Fibroblast of pulmonary artery (primary cell): Measurements from ENCODE around the gene RELL2.
"Not testable (repeated sequence)": the region's sequence is repeated elsewhere in the genome, so short reads cannot be mapped to it uniquely, and the experiment has no call there.

ENCODE experiments used
- DNase-seq: peaks from one replicate; pipeline ENCODE4 v3.0.0-alpha.2; 2010; ENCODE audit warnings: low read depth
- H3K4me3 ChIP-seq: replicated peaks from 2 replicates; pipeline ENCODE4 v1.5.1; 2011; ENCODE audit warnings: low read depth, mild to moderate bottlenecking, control low read depth, low read length, moderate library complexity
- TF ChIP-seq, protein P1 (sequence below): IDR thresholded peaks from 2 replicates; pipeline ENCODE4 v1.5.1; 2011; ENCODE audit warnings: mild to moderate bottlenecking, control low read depth, low read length, inconsistent platforms; ENCODE audit errors: missing control alignments

Gene RELL2

DNA sequence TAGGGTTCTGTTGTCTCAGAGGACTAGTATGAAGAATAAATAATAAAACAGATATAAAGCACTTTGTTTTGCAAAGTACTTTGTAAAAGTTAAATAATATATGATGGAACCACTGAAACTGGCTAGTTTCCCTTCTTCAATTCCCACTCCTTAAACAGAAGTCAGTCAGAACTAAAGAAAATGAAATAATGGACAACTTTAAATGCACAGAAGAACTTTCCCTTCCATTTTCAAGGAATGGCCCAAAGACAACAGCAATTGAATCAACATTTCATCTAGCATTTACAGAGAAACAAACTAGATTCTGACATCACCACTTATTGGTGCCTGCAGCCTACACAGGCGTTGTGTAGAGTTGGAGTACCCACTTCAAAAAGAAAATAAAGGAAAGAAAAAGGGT is 34.2 kb upstream of the RELL2 start:
- no peak for DNase-seq
- TF ChIP-seq, protein P1, sequence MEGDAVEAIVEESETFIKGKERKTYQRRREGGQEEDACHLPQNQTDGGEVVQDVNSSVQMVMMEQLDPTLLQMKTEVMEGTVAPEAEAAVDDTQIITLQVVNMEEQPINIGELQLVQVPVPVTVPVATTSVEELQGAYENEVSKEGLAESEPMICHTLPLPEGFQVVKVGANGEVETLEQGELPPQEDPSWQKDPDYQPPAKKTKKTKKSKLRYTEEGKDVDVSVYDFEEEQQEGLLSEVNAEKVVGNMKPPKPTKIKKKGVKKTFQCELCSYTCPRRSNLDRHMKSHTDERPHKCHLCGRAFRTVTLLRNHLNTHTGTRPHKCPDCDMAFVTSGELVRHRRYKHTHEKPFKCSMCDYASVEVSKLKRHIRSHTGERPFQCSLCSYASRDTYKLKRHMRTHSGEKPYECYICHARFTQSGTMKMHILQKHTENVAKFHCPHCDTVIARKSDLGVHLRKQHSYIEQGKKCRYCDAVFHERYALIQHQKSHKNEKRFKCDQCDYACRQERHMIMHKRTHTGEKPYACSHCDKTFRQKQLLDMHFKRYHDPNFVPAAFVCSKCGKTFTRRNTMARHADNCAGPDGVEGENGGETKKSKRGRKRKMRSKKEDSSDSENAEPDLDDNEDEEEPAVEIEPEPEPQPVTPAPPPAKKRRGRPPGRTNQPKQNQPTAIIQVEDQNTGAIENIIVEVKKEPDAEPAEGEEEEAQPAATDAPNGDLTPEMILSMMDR: no peak
- H3K4me3 ChIP-seq: no peak overlapping the region

DNA sequence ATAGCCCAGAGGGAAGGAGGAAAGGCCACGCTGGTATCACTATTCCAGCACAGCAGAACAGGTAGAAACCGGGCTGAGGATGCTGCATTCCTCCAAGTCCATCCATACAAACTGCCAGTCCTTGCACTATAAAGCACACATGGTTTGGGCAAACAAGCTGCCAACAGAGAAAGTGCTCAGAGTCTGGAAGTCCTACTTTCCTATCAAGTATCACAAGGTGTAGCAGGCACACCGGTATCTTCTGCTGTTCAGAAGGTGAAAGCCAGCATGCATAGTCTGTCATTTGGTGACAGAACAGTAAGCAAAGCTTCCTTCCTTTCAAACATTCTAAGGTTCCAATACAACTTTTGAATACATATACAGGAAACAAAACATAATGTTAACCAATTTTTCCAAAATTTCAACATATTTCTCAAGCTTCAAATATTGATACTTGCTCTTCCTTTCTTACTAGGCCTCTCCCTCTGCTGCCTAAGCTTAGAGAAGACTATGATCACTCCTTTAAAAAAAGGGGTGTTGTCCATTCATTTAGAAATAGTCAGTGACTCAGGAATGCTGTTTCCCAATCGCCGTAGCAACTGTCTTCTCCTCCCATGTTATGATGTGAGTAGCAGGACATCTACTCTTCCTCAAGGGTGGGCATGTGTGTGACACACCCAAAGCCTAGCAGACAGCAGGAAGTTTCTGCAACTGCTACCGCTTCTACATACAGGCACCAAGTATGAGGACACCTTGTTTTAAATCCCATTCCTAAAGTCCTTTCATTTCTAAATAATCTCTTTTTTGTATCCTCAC is 32.7 kb upstream of the RELL2 start:
- DNase-seq: peak; percentile 96
- TF ChIP-seq, protein P1: no peak
- no peak overlapping the region for H3K4me3 ChIP-seq

DNA sequence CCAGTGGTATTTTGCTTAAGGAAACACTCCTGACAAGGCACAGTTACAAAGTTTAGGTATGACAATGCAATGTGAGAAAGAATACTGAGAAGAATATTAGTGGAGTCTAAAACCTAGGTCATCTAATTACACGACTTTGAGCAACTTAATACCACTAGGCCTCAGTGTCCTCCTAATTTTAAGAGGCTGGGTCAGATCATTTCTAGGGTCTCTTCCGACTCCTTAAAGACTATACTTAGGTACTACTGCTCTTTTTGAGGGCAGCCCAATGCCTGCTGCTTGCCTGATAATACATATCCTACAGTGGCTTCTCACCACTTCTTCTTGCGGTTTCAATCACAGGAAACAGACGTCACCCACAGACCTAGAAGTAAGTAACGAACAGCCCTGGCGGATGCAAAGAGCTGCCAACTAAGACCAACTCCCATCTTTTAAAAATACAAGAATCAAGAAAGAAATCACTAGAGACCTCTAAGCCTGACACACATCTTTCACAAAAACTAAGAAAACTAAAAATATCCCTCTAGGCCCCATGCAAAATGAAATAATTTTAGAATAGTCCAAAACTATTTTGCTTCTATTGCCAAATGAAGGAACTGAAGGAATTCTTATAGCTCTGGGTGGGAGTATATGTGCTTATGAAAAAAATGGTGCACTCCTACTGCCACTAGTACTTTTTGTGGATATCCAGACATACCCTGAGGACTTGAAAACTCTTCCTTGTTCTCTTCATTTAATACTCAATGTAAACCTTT is 31.1 kb upstream of the RELL2 start:
- no peak overlapping the region for H3K4me3 ChIP-seq
- TF ChIP-seq, protein P1: no peak
- DNase-seq: peak; percentile 89

DNA sequence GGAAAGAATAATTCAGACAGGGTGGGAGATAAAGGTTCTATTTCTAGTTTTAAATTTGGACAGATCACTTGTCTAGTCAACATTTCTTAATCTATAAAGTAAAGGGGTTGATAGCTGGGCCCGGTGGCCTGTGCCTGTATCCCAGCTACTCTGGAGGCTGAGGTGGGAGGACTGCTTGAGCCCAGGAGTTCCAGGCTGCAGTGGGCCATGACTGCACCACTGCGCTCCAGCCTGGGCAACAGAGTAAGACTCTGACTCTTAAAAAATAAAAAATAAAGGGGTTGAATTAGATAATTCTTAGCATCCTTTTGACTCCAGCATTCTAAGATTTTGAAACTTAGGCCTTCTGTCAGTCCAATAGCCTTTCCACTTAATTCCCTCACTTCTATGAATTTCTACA is 28.8 kb upstream of the RELL2 start:
- no peak overlapping the region for H3K4me3 ChIP-seq
- DNase-seq: no peak

DNA sequence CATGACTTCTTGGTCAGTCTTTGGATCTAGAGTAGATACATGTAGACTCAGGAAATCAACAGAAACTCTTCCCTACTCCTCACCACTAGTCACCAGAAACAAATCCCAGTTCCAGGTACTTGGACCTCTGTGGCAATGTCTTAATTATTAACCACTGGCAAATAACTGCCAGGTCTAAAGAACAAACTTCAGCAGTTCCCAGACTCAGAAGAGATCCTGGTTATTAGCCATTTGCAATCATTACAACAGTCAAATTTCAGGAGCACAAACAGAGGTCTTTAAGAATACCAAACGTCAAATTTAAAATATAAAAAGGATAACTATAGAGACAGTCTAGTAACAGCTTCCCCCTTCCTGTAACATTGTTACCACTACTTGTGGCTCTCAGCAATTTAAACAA is 28.2 kb upstream of the RELL2 start:
- no peak for DNase-seq
- TF ChIP-seq, protein P1: no peak
- no peak overlapping the region for H3K4me3 ChIP-seq

More for the DNA sequence above, 28.8 kb upstream of the RELL2 start:
- TF ChIP-seq, protein P1: no peak

DNA sequence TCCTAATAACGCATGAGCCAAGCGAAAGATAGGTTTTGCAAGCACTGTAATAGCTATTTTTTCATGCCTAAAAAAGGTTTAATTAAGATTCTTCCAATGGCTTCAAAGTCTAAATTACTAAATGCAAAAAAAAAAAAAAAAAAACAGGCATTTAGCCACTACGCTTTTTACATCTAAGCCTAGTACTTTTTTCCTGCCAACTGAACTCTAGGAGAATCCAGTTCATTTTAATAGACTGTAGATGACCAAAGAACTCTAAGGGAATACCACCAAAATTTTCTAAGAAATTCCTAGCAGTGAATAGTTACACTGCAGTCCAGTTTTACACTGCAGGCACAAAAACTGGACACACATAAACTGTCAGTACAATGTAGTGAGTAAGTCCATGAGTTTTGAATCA is 27.8 kb upstream of the RELL2 start:
- no peak overlapping the region for H3K4me3 ChIP-seq
- DNase-seq: no peak
- TF ChIP-seq, protein P1: no peak

DNA sequence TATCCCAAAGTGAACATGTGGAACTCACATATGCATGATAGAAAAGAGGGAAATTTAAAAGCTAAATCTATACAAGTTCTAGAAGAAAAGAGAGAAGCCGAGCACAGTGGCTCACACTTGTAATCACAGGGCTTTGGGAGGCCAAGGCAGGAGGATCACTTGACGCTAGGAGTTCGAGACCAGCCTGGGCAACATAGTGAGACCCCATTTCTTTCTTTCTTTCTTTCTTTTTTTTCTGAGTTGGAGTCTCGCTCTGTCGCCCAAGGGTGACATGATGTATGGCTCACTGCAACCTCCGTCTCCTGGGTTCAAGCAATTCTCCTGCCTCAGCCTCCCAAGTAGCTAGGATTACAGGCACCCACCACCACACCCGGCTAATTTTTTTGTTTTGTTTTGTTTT is 26.9 kb upstream of the RELL2 start:
- H3K4me3 ChIP-seq, DNase-seq: not testable (repeated sequence)
